Large intestine (tissue), 3 donors: ENCODE results near the gene ARHGAP31. TPM values are rescaled to one million over a fixed set of nuclear protein-coding genes. Genes with fewer than 3 reads are reported as not detected.
"Not testable (repeated sequence)": the region's sequence is repeated elsewhere in the genome, so short reads cannot be mapped to it uniquely, and the experiment has no call there.

Experiments used
- DNase-seq, 2 donors: peaks; one replicate each; pipeline versions ENCODE4 v3.0.0 to v3.0.0-alpha.2; 2013
- H3K27ac ChIP-seq: one replicate; pipeline ENCODE4 v1.5.1; 2013; ENCODE audit warnings: low read length
- H3K27me3 ChIP-seq: 2 replicates; pipeline ENCODE4 v1.6.1; 2013; ENCODE audit warnings: low read length; ENCODE audit not compliant: control insufficient read depth, insufficient read depth
- H3K36me3 ChIP-seq: 2 replicates; pipeline ENCODE4 v1.6.1; 2013; ENCODE audit warnings: low read length; ENCODE audit not compliant: control insufficient read depth, insufficient read depth
- H3K4me1 ChIP-seq: one replicate; pipeline ENCODE4 v1.6.1; 2013; ENCODE audit warnings: low read length; ENCODE audit not compliant: control insufficient read depth, insufficient read depth
- H3K4me3 ChIP-seq: one replicate; pipeline ENCODE4 v1.5.1; 2013; ENCODE audit warnings: low read length
- H3K9me3 ChIP-seq: one replicate; pipeline ENCODE4 v1.6.1; 2013; ENCODE audit warnings: mild to moderate bottlenecking, low read depth, low read length, moderate library complexity; ENCODE audit not compliant: control insufficient read depth
- WGBS: methylation state at CpG from one replicate; pipeline ENCODE4 v1.1.5; 2013; ENCODE audit warnings: low lambda C conversion rate; ENCODE audit not compliant: insufficient coverage; 5-methylcytosine and 5-hydroxymethylcytosine counted together
- polyA plus RNA-seq: library from polyadenylated mRNA; unstranded; fragments of 120-200 nt; gene quantifications from one replicate; pipeline ENCODE4 v1.2.1, GENCODE V29; 2013

Gene ARHGAP31
- polyA plus RNA-seq, 1 donor: 5.6 TPM

DNA sequence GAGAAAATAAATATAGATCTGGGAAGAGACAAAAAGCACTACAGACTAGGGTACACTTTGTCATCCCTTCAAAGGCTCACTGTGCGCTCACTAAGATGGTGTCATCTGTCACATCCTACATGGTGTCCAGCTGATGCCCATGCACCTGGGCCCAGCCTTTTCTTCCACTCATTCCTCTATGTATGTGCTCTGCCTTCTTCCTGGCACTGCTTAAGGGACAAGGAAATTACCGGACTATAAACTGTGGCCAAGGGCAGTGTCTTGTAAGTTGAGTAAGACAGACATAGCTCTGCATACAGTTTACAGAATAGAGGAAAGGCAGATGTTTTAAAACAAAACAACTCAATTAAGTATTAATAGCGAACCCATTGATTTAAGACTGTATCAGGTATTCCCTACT, 52.9 kb downstream of the ARHGAP31 start:
- H3K27ac ChIP-seq: no peak overlapping the region
- H3K36me3 ChIP-seq: no peaks in the 10 kb centered on the region
- no peak overlapping the region for H3K4me3 ChIP-seq
- no peak for DNase-seq
- H3K9me3 ChIP-seq: no peaks in the 10 kb centered on the region
- no peaks in the 10 kb centered on the region for H3K27me3 ChIP-seq
- no CpG with 5 or more reads among the region's 3 CpGs for WGBS
- H3K4me1 ChIP-seq: no peaks in the 10 kb centered on the region

DNA sequence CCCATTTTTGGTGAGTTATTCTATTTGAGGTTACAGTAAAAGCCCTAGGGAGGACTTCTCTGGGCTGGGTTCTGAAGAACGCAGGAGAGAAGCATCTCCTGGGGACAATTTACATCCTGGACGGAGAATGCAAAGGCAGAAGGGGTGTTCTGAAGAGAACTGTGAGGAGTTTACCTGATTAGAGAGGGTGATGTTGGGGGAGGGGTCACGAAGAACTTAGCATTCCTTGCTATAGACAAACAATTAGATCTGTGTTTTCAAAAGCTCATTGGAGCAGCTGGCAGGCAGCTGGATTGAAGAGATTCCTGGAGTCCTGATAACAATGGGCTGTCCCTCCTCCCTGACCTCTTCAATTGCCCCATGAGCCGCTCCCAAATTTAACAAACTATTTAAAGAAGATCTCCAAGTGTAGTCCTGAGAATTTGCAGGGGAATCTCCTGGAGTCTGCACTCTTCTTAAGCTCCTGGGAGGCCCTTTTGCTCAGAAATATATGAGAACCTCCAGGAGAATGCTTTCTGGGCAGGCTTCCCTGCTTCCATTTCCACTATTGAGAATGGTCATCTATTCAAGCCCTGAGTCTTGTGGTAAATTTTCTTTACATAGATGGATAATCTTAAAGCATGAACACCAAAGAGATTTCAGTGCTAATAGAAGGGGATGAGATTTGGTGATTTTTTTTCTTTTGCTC, 55.3 kb downstream of the ARHGAP31 start:
- Histone ChIP-seq H3K9me3 (no peaks in the 10 kb centered on the region), H3K4me1 (no peaks in the 10 kb centered on the region), H3K4me3 (no peak overlapping the region), H3K27ac (no peak overlapping the region), H3K36me3 (no peaks in the 10 kb centered on the region), H3K27me3 (no peaks in the 10 kb centered on the region)
- no CpG with 5 or more reads among the region's 4 CpGs for WGBS
- DNase-seq: no peak

- no CpG with 5 or more reads among the region's 10 CpGs for WGBS
- no peak for DNase-seq
- no peaks in the 10 kb centered on the region for H3K27me3 ChIP-seq
- no peaks in the 10 kb centered on the region for H3K9me3 ChIP-seq
- no peak overlapping the region for H3K4me3 ChIP-seq
- no peak overlapping the region for H3K27ac ChIP-seq
- no peaks in the 10 kb centered on the region for H3K4me1 ChIP-seq
- no peaks in the 10 kb centered on the region for H3K36me3 ChIP-seq
Measured at GRCh38 chr3:119350114-119350513, 55.9 kb downstream of the ARHGAP31 start.

- WGBS: no CpG with 5 or more reads among the region's 3 CpGs
- no peak for DNase-seq
- H3K4me3 ChIP-seq: no peak overlapping the region
- H3K36me3 ChIP-seq: no peaks in the 10 kb centered on the region
- no peaks in the 10 kb centered on the region for H3K27me3 ChIP-seq
- no peaks in the 10 kb centered on the region for H3K4me1 ChIP-seq
- H3K27ac ChIP-seq: no peak overlapping the region
- no peaks in the 10 kb centered on the region for H3K9me3 ChIP-seq
Measured at GRCh38 chr3:119351581-119351980, 57.4 kb downstream of the ARHGAP31 start.

- Histone ChIP-seq H3K4me1 (no peaks in the 10 kb centered on the region), H3K27ac (no peak overlapping the region), H3K4me3 (no peak overlapping the region), H3K9me3 (no peaks in the 10 kb centered on the region), H3K27me3 (no peaks in the 10 kb centered on the region), H3K36me3 (no peaks in the 10 kb centered on the region)
- WGBS: no CpG with 5 or more reads among the region's 4 CpGs
- no peak for DNase-seq
Measured at GRCh38 chr3:119352034-119352609, 57.9 kb downstream of the ARHGAP31 start.

DNA sequence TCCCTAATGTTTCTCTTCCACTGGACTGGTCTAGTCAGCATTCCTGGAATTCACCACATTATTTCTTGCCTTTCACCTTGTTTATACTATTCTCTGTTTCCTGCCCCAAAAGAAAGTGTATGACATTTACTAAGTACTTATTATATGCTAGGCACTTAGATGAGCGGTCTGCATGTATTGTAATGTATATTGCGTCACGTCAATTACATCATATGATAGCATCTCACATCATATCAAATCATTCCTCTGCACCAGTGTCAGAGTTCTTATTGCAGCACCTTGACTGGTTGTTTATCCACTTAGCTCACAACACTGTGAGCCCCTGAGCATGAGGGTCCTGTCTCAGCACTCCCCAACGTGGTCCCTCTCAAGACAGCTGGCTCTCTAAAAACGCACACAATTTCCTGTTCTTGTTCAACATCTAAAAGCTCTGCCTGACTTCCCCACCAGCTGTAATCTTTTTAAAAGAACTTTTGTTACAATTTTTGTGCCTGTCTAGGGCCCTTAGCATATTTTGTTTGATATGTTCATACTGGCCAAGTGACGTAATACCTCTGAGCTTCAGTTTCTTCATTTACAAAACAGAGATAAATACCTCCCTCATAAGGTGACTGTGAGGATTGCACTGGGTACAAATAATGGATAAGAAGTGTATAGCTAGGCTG, 58.8 kb downstream of the ARHGAP31 start:
- Histone ChIP-seq H3K27me3 (no peaks in the 10 kb centered on the region), H3K27ac (no peak overlapping the region), H3K4me3 (no peak overlapping the region), H3K9me3 (no peaks in the 10 kb centered on the region), H3K36me3 (no peaks in the 10 kb centered on the region), H3K4me1 (no peaks in the 10 kb centered on the region)
- WGBS: 100% methylated on average over 1 of the region's 6 CpGs
- peak; percentile 25 to 40 for DNase-seq

- not testable (repeated sequence) for H3K4me3 ChIP-seq, H3K9me3 ChIP-seq, H3K36me3 ChIP-seq, H3K27me3 ChIP-seq, DNase-seq, H3K27ac ChIP-seq, H3K4me1 ChIP-seq
- WGBS: 80% methylated on average over 1 of the region's 5 CpGs
Measured at GRCh38 chr3:119355608-119356007, 61.4 kb downstream of the ARHGAP31 start.

- no peak for DNase-seq
Measured at GRCh38 chr3:119356646-119357045, 62.5 kb downstream of the ARHGAP31 start.

DNA sequence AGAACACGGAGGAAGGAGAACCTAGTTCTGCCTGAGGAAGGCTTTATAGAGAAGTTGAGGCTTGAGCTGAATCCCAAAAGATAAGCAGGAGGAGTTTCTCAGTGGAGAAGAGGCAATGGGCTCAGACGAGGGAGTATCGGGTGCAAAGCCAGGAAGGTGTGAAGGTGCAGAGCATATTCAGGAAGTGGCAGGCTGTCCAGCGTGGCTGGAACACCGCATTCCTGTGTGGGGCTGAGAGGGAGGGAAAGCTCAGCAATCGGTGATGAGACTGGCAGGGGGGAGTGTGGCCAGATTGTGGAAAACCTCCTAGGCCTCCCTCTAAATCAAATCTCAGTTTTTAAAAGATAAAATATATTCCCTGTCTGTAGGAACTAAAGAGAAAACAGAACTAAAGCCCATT, 63.0 kb downstream of the ARHGAP31 start:
- Histone ChIP-seq H3K27ac (no peak overlapping the region), H3K36me3 (no peaks in the 10 kb centered on the region), H3K9me3 (no peaks in the 10 kb centered on the region), H3K4me3 (no peak overlapping the region), H3K4me1 (no peaks in the 10 kb centered on the region), H3K27me3 (no peaks in the 10 kb centered on the region)
- WGBS: 0% methylated on average over 1 of the region's 6 CpGs
- no peak for DNase-seq

More at GRCh38 chr3:119356646-119357045, 62.5 kb downstream of the ARHGAP31 start:
- Histone ChIP-seq H3K27me3 (no peaks in the 10 kb centered on the region), H3K4me1 (no peaks in the 10 kb centered on the region), H3K4me3 (no peak overlapping the region), H3K27ac (no peak overlapping the region), H3K9me3 (no peaks in the 10 kb centered on the region), H3K36me3 (no peaks in the 10 kb centered on the region)

DNA sequence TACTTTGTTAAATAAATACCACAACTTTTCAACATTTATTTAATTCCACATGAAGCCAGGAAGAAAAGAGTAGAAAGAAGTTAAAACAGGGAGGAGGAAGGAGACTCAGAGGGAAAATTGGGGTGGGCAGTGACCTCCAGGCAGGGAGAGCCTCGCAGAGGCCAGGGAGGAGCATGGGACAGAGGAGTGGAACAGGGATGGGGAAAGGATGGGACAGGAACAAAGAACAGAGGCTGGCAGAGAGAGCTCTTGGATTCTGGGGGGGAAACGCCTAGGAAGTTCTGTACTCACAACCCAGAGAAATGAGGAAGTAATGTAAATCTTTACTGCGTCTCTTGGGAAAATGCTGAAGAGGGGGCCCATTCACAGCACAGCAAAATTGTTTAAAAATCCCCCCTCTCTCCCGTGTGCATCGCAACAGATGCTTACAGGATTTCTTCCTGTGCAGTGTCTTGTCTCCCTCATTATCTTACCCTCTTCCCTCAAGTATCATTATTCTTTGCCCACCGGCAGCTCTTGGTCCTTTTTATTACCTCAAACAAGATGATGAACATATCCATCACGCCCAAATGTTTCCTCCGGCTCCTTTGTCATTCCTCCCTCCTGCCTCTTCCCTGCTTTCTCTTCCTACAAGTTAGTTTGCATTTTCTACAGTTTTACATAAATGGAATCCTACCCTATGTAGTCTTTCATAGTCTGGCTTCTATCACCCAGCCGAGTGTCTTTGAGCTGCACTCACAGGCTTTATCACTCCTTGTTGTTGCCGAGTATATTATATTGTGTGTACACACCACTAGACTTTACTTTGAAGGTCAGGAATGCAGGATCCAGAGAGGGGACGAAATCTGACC, 65.5 kb downstream of the ARHGAP31 start:
- H3K36me3 ChIP-seq: no peaks in the 10 kb centered on the region
- H3K27me3 ChIP-seq: no peaks in the 10 kb centered on the region
- H3K4me1 ChIP-seq: no peaks in the 10 kb centered on the region
- H3K27ac ChIP-seq: no peak overlapping the region
- H3K9me3 ChIP-seq: no peaks in the 10 kb centered on the region
- DNase-seq: no peak
- H3K4me3 ChIP-seq: no peak overlapping the region
- 43% methylated on average over 7 of the region's 11 CpGs for WGBS
